Measurements from ENCODE around the gene RANBP1. TPM values are rescaled to one million over a fixed set of nuclear protein-coding genes. Genes with fewer than 3 reads are reported as not detected.

RANBP1 gene
- total and polyA plus RNA-seq, 2 of the 8 experiments (the other 6 are each of a cell fraction or from before 2014, with no cell fraction given), result 343 to 484 TPM

DNA sequence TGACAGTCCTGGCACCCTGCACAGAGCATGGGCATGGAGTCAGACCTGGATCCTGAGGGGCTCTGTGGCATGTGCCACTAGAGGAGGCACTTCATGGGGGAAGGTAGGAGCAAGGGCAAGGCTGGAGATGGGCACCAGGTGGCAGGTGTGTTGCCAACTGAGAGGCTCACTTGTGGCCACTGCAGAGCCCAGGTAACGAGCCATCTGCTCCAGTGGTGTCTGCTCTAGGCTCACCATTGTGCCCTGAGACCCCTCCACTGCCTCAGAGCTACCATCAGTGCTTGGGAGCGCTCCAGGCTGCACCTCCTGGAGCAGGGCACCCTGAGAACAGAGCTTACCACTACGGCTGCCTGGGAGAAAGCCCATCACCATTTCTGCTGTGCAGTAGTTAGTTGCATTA lies 14.4 kb downstream of the RANBP1 start:
- Histone ChIP-seq H3K4ac (replicated peaks; ENCODE audit: insufficient read length, low read depth, low read length) (no peak overlapping the region), H3K4me1 (replicated peaks in 1 of 4; ENCODE audit: control insufficient read depth in 3 of 4, insufficient read depth in 4 of 4, low read length in 3 of 4) (peaks cover 0 to 12% (median 7%) of the 10 kb centered on the region in 4 experiments; a peak in 4 of 7 replicates), H3K4me2 (ENCODE audit: insufficient read depth in 1 of 2, low read depth in 2 of 2, low read length in 2 of 2) (peak overlapping the region; percentile 58 to 67; a peak in 3 of 4 replicates), H3K27ac (ENCODE audit: low read depth, low read length) (no peak overlapping the region), H3K56ac (replicated peaks; ENCODE audit: insufficient read length, low read depth, low read length) (no peak overlapping the region), H2AK5ac (ENCODE audit: low read depth, low read length) (peak overlapping the region; percentile 33; the same call in 1 of the 2 replicates), H3K23me2 (ENCODE audit: low read depth, low read length) (peaks cover 7% of the 10 kb centered on the region; the same call in 1 of the 2 replicates), H2BK5ac (ENCODE audit: low read depth, low read length) (peak overlapping the region; percentile 40; the same call in 1 of the 2 replicates), H4K91ac (replicated peaks; ENCODE audit: insufficient read length, low read length) (no peak overlapping the region), H2BK120ac (replicated peaks; ENCODE audit: low read depth, low read length) (no peak overlapping the region), H3K9me3 (ENCODE audit: insufficient read depth in 2 of 2, low read depth in 1 of 2, low read length in 1 of 2) (no peaks in the 10 kb centered on the region), H3K79me1 (ENCODE audit: low read depth, low read length) (peaks cover 3% of the 10 kb centered on the region), H3K27me3 (replicated peaks in 1 of 4; ENCODE audit: control insufficient read depth in 3 of 4, extremely low read depth in 1 of 4, insufficient read depth in 3 of 4, low read length in 3 of 4) (no peaks in the 10 kb centered on the region; a peak in 2 of 7 replicates), H4K5ac (ENCODE audit: insufficient read length, low read depth, low read length) (no peak overlapping the region), H3K36me3 (ENCODE audit: control insufficient read depth in 2 of 4, insufficient read depth in 4 of 4, low read length in 3 of 4) (peaks cover 15 to 28% (median 18%) of the 10 kb centered on the region in 4 experiments; a peak in 7 of 8 replicates), H3K9ac (replicated peaks in 1 of 4; ENCODE audit: extremely low read depth in 1 of 4, low read depth in 3 of 4, low read length in 3 of 4) (no peak overlapping the region), H2BK20ac (ENCODE audit: low read length) (no peak overlapping the region), H3K18ac (ENCODE audit: extremely low read depth, low read length) (no peak overlapping the region), H2BK15ac (ENCODE audit: low read length) (peak overlapping the region; percentile 84), H2AFZ (ENCODE audit: low read length) (no peak overlapping the region), H3K79me2 (ENCODE audit: control insufficient read depth in 1 of 2, insufficient read depth in 2 of 2, low read length in 2 of 2) (peaks cover 0 to 8% of the 10 kb centered on the region in 2 experiments; a peak in 1 of 4 replicates), H4K20me1 (replicated peaks in 1 of 2; ENCODE audit: control insufficient read depth in 1 of 2, insufficient read depth in 2 of 2, low read length in 2 of 2) (peaks cover 15 to 32% of the 10 kb centered on the region in 2 experiments), H3K14ac (ENCODE audit: insufficient read length) (no peak overlapping the region), H3K23ac (ENCODE audit: insufficient read length) (no peak overlapping the region), H3K4me3 (ENCODE audit: extremely low read depth in 1 of 4, insufficient read depth in 2 of 4, low read depth in 3 of 4, low read length in 4 of 4) (peak overlapping the region in 1 of 4 experiments; percentile 76; a peak in 2 of 8 replicates), H2BK12ac (ENCODE audit: low read depth, low read length) (peak overlapping the region; percentile 43; the same call in 1 of the 2 replicates), H4K8ac (ENCODE audit: extremely low read depth, insufficient read depth, low read length) (no peak overlapping the region; the same call in 1 of the 2 replicates)
- POLR2A ChIA-PET (ENCODE audit: partially characterized antibody), result interaction anchor here (0.6 to 8.3 kb wide), 11 partner anchors 8 to 154 kb away, joined by 3 to 223 read pairs (median 8); partner anchors contain the start of genes RANBP1 and TRMT2A
- 86% methylated on average over 3 of the region's 3 CpGs; no CpG with 5 or more reads in 1 of the 2 experiments for WGBS, 2 experiments (ENCODE audit: extremely low coverage in 1 of 2, insufficient coverage in 1 of 2, insufficient read length in 1 of 2, insufficient replicate concordance in 2 of 2, low coverage in 1 of 2, low lambda C conversion rate in 2 of 2, missing lambda C conversion rate in 1 of 2)
- CTCF ChIA-PET (ENCODE audit: partially characterized antibody), result interaction anchor here (1.0 to 2.6 kb wide), 9 partner anchors 9 to 165 kb away, joined by 3 to 18 read pairs (median 6); partner anchors contain the start of genes RANBP1 and TRMT2A
- no peak for FAIRE-seq
- DNase-seq (ENCODE audit: low read depth in 1 of 2, low spot score in 2 of 2), result no peak
- TF ChIP-seq NRF1 (IDR thresholded peaks at IDR 0.05; ENCODE audit: low read depth, low read length), result no peak
- no peak for TF ChIP-seq ZNF274 (IDR thresholded peaks at IDR 0.05; ENCODE audit: borderline replicate concordance, extremely low read depth, low read length)
- no peak for TF ChIP-seq CBX5 (IDR thresholded peaks at IDR 0.05; ENCODE audit: low read depth, low read length)
- no peak for TF ChIP-seq GTF2F1 (IDR thresholded peaks at IDR 0.05; ENCODE audit: borderline replicate concordance, low read depth, low read length)
- no peak for TF ChIP-seq EGR1 (IDR thresholded peaks at IDR 0.05; ENCODE audit: borderline replicate concordance, low read depth, low read length)
- TF ChIP-seq BRCA1 (IDR thresholded peaks at IDR 0.05; ENCODE audit: low read depth, low read length), result no peak
- TF ChIP-seq CHD1 (IDR thresholded peaks at IDR 0.05; ENCODE audit: low read depth, low read length), result no peak
- TF ChIP-seq CEBPB (IDR thresholded peaks at IDR 0.05; ENCODE audit: low read depth, low read length), result no peak
- TF ChIP-seq CREB1 (IDR thresholded peaks at IDR 0.05), result no peak

Data from H1 (cell line).